T-helper 1 cell treated with Interleukin-12 subunit alpha and Interleukin-12 subunit beta and Interleukin-4 antibody, amounts not matched to agents 30 ng/mL and 1 ng/mL, for 36 hours (primary cell): ENCODE data around the gene CACNA1G. TPM values are rescaled to one million over a fixed set of nuclear protein-coding genes. Genes with fewer than 3 reads are reported as not detected.

ENCODE experiments used
- intact Hi-C: fragments of 100-400 bp; cut with micrococcal nuclease; formaldehyde crosslinking; loops from one replicate; pipeline ENCODE4 v1.15.1; 2024
- total RNA-seq: library from RNA; stranded (reverse); gene quantifications from 2 replicates; pipeline ENCODE4 v1.2.3, GENCODE V29; 2022

CACNA1G gene
- total RNA-seq = not detected in 2 replicates

DNA sequence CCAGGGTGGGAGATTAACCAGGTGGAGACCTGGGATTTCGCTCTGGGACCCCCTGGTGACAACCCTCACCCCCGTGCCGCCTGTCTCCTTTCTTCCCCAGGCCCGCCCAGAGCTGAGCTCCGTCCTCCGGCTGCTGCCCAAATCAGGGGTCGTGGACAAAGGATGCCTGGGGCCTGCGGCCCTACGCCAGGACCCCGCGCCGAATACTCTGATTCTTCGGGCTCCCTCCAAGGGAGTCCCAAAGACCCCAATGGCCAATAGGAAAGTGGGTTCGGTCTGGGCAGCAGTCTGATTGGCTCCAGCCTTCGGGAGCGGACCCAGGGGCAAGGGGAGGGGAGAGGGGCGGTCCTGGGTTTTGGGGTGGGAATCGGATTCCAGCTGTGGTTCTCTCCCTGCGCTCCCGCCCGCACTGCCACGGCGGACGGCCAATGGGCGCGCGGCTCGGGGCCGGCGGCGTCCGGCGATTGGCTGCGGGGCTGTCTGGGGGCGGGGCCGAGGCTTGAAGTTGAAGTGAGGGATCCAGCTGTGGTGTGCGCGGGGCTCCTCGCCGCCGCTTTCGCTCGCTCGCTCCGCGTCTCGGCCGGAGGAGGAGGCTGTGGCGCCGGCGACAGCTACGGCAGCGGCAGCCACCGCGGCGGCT, at the start of gene CACNA1G:
Gene CACNA1G (plus strand): TSS at position 531 of the 640 bp plus-strand sequence. CDS start 745 bp downstream, outside the sequence.
- intact Hi-C loops = loop anchor here (1.0 kb wide), 6 partner anchors 13 to 161 kb away; partner anchors contain the start of genes ANKRD40, RSAD1 and SPATA20

- intact Hi-C loops = loop anchor here (1.0 kb wide), 5 partner anchors 31 to 197 kb away; partner anchors contain the start of genes LRRC59 and SPATA20
Measured at GRCh38 chr17:50511058-50511457, 49.5 kb upstream of the CACNA1G start.

DNA sequence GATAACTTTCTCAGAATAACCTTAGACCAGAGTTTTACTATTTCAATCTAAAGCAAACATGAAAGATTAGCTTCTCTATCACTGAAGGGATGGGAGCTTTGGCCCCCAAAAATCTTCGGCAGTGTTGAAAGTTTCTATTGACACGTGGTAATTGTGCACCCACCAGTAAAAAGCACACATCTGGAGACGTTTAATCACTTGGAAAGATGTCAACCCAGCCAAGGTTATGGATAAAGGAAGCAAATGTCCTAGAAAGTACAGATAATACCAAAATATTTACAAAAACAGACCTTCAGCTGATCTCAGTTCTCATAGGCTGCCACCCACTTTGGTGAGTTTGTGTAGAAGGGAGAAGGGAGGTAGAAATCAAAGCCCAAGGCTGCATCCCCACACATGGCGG, 47.0 kb upstream of the CACNA1G start:
- intact Hi-C loops = no loop called here

DNA sequence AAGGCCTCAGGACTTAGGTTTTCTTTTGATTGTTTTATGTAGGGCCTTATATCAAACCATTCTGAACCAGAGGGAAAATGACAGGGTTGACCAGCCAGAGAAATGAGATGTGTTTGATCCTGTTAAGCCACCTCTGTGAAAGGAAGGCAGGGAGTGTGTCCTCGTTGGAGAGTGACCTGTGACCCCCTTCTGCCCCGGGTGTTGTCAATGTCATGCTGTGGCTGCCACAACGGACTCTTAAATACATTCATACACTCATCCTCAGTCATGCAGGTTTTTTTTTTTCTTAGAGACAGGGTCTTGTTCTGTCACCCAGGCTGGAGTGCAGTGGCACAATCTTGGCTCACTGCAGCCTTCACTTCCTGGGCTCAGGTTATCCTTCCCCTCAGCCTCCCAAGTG, 46.1 kb upstream of the CACNA1G start:
- intact Hi-C loops = no loop called here

- intact Hi-C loops = no loop called here
Measured at GRCh38 chr17:50514936-50515702, 45.4 kb upstream of the CACNA1G start.

DNA sequence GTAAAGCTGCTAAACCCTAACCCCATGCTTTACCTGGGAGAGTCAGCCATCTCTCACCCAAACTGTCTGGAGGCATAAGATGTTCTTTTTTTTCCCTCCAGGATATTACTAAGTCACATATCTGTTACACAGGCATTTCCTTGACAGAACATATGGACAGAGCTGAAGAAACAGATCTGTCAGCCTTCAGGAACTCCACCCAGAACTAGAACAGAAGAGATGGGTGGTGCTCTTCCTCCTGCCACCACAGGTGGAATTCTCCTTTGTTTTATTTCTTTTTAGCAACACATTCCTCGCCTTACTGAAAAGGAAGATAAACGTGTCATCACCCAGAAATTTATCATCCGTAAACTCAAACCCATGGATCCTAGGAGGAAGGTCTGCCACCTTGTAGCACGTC, 43.5 kb upstream of the CACNA1G start:
- intact Hi-C loops = no loop called here

DNA sequence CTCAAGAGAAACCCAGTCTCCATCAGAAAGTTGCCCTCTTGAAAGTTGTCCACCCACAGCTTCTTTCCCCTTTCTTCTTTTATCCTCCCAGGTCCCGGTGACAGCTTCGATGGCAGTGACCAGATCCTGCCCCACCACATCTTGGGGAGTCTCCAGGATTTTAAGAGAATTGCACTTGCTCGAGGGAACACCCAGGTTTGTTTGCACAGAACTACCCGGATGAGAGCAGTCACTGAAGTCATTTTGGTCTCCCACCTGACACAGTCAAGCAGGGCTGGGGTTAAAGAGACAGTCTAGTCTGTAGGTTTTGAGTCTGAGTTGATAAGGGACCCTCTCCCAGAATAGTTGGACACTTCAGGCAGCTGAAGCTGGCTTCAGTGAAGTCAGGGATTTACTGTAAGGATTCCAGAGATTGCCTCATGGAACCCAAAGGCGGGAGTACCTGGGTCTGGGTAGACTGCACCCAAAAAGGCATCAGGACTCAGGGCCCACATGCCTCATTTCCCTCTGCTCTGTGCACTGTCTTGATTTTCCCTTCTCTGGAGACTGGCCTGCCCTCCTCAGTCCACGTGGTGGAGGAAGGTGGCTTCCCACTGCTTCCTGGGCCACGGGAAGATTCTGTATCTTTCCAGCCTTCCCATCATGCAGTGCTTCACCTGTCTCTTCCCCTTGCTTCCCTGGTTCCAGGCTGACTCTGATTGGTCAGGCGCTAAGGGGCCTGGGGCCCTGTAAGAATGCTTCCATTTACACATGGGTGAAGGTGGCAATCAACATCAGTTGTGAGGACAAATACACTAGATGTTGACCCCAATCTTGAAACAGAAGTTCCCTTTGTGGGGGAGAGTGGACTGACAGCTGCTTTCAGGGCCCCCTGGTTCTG, 42.8 kb upstream of the CACNA1G start:
- intact Hi-C loops = no loop called here

DNA sequence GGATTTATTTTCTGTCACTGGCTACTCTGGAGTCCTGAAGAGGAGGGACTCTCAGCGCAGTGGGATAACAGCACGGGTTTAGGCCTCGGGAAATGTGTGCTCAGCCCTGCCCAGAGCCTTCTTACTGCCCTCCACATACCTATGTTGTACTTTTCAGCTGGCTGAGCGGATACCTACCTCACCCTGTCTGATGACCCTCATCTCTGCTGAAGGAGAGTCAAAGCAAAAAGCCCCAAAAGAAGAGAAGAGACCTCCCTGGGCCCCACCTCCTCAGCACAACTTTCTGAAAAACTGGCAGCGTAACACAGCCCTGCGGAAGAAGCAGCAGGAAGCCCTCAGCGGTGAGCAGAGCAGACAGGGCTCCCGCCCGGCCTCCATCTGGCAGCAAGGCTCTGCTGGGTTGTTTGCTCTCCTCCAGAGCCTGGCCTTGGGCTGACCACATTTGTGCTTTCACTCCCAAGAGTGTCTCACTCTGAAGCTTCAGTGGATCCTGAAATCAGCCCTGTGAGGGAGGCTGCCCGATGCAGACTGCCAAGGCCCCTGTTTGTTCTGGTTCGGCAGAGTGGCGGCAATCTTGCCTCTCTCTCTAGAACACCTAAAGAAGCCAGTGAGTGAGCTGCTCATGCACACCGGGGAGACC, 42.0 kb upstream of the CACNA1G start:
- intact Hi-C loops = no loop called here

GRCh38 chr17:50519141-50519834, 41.2 kb upstream of the CACNA1G start:
- intact Hi-C loops = no loop called here

DNA sequence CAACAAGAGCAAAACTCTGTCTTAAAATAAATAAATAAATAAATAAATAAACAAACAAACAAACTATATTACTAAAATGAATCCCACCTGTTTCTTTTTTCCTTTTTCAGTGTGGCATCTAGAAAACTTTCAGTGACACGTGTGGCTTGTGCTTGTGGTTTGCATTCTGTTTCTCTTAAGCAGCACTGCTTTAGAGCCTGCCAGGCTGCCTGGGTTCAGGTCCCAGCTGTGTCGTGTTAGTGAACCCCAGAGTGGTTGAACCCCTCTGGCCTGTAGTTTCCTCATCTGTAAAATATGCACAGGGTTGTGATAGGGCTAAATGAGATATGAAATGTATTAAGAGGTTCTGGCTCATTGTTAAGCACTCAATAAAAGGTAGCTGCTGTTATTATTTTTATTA, 40.0 kb upstream of the CACNA1G start:
- intact Hi-C loops = no loop called here

DNA sequence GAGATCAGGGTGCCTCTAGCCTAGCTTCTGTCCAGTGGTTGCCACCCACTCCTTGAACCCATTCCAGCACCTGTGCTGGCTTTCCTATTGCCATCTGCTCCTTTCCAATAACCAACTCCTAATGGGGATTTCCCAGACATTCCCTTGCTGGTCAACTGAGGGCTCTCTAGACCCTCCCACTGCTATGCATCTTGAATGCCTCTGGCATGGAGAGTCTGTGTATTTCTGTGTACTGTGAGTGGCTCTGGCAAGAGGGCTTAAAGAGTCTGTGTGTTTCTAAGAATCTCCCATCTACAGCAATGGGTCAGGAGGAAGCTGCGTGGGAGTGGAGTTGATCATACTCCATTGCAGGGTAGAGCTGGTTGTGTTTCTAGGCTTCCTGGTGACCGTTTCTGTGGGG, 39.0 kb upstream of the CACNA1G start:
- intact Hi-C loops = no loop called here

DNA sequence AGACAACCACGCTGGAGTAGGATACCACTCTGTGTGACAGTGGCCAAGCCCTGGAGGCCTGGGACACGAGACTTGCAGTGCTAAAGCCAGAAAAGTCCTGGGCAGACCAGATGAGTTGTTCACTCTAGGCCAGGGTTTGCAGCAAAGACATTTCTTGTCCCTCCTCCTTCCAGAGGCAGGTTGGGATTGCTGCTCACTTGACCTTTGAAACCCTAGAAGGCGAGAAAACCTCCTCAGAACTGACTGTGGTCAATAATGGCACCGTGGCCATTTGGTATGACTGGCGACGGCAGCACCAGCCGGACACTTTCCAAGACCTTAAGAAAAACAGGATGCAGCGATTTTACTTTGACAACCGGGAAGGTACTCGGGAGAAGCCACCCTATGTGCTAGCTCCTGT, 37.7 kb upstream of the CACNA1G start:
- intact Hi-C loops = no loop called here

DNA sequence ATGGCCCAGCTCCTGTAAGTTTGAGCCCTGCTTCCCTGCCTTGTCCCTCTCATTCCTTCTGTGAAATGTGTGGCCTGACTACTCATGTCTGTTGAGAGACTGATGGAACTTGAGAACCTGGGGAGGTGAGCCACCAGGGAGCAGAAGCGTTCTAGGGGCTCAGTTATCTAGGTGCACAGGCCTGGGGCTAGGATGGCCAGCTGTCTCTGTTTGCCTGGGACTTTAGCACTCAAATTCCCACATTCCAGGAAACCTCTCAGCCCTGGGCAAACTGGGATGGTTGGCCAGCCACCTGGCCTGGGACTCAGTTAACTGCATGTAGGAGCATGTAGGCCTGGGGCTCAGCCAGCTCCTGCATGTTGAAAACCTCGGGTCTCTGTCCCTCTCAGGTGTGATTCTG, 37.3 kb upstream of the CACNA1G start:
- intact Hi-C loops = no loop called here

DNA sequence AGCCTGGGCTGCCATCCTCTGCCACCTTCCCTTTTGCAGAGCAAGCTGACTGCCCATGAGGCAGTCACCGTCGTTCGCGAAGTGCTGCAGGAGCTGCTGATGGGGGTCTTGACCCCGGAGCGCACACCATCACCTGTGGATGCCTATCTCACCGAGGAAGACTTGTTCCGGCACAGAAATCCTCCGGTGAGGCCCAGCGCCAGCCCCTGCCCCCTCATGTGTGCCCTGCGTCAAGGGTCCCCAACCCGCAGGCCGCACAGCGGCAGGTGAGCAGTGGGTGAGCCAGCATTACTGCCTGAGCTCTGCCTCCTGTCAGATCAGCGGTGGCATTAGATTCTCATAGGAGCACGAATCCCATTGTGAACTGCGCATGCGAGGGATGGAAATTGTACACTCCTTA, 35.7 kb upstream of the CACNA1G start:
- intact Hi-C loops = no loop called here

- intact Hi-C loops = no loop called here
Measured at GRCh38 chr17:50527155-50527762, 33.3 kb upstream of the CACNA1G start.

DNA sequence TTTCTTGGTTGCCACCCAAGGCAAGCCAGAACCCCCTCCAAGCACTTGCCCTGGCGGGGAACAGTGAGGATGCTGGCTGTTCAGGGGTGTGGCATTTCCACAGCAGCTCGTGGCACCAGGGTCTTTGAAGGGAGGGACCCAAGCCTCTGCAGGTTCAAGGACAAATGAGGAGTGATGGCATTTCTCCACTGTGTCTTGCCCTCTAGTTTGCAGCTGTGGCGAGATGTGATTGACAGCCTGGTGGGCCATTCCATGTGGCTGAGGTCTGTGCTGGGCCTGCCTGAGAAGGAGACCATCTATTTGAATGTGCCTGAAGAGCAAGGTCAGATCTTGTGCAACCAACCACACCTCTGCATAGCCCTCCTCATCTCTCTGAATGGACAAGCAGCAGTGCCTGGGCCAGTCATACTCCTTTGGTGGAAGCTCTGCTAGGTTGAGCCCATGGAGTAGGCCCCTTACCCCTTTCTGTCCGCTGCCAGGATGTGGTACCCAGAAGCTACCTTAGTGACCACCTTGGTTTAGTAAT, 32.5 kb upstream of the CACNA1G start:
- intact Hi-C loops = no loop called here

DNA sequence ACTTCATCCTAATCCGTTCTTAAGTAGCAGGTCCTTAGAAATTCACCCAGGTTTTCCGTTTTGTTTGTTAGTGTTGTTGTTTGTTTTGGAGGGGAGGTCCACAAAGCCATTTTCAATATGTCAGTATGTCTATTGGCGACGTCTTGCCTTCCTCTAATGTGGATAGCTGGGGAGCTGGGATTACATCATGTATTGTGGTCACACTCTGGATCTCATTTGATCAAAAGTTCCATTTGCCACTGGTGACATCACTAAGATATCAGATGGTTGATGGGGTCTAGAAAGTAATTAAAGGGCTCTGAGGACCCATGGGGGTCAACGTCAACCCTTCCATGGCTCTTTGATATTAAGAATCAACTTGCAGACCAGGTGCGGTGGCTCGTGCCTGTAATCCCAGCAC, 30.7 kb upstream of the CACNA1G start:
- intact Hi-C loops = no loop called here

DNA sequence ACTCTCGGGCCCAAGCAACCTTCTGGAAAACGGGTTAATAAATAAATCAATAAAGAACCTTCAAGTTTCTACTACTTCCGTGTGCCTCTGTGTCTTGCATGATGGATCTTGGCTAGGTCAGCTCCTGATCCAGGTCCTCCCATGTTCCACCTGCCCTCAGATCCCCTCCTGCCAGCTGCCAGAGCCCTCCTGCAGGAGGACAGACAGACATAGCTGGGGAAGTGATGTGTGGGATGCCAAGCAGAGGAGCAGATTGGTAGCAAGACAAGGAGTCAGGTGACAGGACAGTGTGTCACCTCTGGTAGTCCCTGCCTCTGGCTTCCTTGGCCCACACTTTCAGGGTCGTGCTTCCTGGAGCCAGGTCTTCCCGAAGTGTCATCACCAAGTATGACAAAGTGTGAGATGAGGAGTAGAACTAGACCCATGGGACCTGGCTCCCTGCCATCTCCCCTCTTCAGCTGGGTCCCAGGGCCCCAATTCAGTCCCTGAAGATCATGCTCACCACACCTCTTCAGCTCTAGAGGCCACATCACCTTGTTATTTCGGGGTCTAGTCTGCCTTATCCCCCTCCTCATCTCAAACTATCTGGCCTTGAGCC, 29.0 kb upstream of the CACNA1G start:
- intact Hi-C loops = no loop called here

- intact Hi-C loops = no loop called here
Measured at GRCh38 chr17:50532452-50533024, 28.0 kb upstream of the CACNA1G start, which contains the start of gene EPN3. Gene EPN3 (plus strand): TSS chr17:50532735. CDS start chr17:50536557, 3,822 bp downstream.
